Measurements from ENCODE around the gene IL20.

DNA sequence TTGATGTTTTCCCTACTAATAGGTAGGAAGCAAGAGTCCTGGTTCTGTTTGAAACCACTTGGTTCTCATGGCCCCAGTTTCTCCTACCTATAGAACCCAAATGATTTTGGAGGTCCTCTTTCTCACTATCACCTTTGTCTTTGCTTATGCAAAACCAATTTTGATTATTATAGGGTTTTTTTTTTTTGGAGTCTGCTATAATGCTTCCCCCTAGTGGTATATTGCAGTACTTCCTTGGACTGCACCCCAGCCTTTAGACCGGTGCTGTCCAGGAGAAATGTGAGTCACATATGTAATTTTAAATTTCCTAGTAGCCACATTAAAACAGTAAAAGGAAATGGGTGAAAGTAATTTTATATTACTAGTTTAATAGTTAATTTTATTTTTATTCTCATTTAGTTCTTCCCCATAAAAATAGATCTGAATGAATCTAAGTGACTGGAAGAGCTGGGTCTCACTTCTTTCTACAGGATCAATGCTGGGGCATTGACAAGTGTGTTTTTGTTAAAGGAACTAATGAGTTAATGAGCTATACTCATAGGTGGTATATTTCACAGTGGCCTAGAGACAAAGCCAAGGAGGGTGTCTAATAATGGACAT is 45.7 kb downstream of the IL20 start:
- TF ChIP-seq POLR2A (IDR thresholded peaks at IDR 0.05) (no peak), CTCF (IDR thresholded peaks at IDR 0.05) (no peak)
